NCI-H1694 (cell line): ENCODE measurements around the gene SMIM41.

Experiments used
- DNase-seq: peaks from one replicate; lab custom pipeline; 2025; lab: John Stamatoyannopoulos, UW

The SMIM41 gene

GRCh38 chr12:52050758-52051541 lies 28.6 kb upstream of the SMIM41 start, which contains the start of gene NR4A1:
Gene NR4A1 (plus strand): TSS chr12:52051442. CDS start chr12:52054329, 2,887 bp downstream.
- peak; percentile 31 for DNase-seq

GRCh38 chr12:52052468-52053186 lies 26.9 kb upstream of the SMIM41 start:
- DNase-seq, result no peak

GRCh38 chr12:52053536-52054209 lies 25.8 kb upstream of the SMIM41 start:
- DNase-seq, result no peak

GRCh38 chr12:52054231-52054832 lies 25.2 kb upstream of the SMIM41 start:
- no peak for DNase-seq

- DNase-seq, result no peak
Observed at GRCh38 chr12:52054833-52055730, 24.4 kb upstream of the SMIM41 start.

GRCh38 chr12:52055731-52056711 lies 23.5 kb upstream of the SMIM41 start:
- no peak for DNase-seq

GRCh38 chr12:52056801-52057637 lies 22.5 kb upstream of the SMIM41 start:
- no peak for DNase-seq

GRCh38 chr12:52057638-52058576 lies 21.6 kb upstream of the SMIM41 start:
- DNase-seq, result no peak

GRCh38 chr12:52058631-52059361 lies 20.7 kb upstream of the SMIM41 start:
- DNase-seq, result peak; percentile 23

- DNase-seq, result no peak
Observed at GRCh38 chr12:52059582-52060497, 19.7 kb upstream of the SMIM41 start.

GRCh38 chr12:52060498-52061177 lies 18.9 kb upstream of the SMIM41 start:
- DNase-seq, result no peak

- no peak for DNase-seq
Observed at GRCh38 chr12:52061470-52062166, 17.9 kb upstream of the SMIM41 start.

GRCh38 chr12:52062167-52063081 lies 17.1 kb upstream of the SMIM41 start:
- DNase-seq, result no peak
